TTC549 (cell line): ENCODE measurements around the gene TDRD9.
"Not testable (repeated sequence)": the region's sequence is repeated elsewhere in the genome, so short reads cannot be mapped to it uniquely, and the experiment has no call there.

Experiments
- FAIRE-seq: peaks from 2 replicates; lab custom pipeline; 2012; peaks lifted over from hg19 to GRCh38; lab: Jason Lieb, UNC

The TDRD9 gene, protein sequence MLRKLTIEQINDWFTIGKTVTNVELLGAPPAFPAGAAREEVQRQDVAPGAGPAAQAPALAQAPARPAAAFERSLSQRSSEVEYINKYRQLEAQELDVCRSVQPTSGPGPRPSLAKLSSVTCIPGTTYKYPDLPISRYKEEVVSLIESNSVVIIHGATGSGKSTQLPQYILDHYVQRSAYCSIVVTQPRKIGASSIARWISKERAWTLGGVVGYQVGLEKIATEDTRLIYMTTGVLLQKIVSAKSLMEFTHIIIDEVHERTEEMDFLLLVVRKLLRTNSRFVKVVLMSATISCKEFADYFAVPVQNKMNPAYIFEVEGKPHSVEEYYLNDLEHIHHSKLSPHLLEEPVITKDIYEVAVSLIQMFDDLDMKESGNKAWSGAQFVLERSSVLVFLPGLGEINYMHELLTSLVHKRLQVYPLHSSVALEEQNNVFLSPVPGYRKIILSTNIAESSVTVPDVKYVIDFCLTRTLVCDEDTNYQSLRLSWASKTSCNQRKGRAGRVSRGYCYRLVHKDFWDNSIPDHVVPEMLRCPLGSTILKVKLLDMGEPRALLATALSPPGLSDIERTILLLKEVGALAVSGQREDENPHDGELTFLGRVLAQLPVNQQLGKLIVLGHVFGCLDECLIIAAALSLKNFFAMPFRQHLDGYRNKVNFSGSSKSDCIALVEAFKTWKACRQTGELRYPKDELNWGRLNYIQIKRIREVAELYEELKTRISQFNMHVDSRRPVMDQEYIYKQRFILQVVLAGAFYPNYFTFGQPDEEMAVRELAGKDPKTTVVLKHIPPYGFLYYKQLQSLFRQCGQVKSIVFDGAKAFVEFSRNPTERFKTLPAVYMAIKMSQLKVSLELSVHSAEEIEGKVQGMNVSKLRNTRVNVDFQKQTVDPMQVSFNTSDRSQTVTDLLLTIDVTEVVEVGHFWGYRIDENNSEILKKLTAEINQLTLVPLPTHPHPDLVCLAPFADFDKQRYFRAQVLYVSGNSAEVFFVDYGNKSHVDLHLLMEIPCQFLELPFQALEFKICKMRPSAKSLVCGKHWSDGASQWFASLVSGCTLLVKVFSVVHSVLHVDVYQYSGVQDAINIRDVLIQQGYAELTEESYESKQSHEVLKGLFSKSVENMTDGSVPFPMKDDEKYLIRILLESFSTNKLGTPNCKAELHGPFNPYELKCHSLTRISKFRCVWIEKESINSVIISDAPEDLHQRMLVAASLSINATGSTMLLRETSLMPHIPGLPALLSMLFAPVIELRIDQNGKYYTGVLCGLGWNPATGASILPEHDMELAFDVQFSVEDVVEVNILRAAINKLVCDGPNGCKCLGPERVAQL (N-terminal part only)

DNA sequence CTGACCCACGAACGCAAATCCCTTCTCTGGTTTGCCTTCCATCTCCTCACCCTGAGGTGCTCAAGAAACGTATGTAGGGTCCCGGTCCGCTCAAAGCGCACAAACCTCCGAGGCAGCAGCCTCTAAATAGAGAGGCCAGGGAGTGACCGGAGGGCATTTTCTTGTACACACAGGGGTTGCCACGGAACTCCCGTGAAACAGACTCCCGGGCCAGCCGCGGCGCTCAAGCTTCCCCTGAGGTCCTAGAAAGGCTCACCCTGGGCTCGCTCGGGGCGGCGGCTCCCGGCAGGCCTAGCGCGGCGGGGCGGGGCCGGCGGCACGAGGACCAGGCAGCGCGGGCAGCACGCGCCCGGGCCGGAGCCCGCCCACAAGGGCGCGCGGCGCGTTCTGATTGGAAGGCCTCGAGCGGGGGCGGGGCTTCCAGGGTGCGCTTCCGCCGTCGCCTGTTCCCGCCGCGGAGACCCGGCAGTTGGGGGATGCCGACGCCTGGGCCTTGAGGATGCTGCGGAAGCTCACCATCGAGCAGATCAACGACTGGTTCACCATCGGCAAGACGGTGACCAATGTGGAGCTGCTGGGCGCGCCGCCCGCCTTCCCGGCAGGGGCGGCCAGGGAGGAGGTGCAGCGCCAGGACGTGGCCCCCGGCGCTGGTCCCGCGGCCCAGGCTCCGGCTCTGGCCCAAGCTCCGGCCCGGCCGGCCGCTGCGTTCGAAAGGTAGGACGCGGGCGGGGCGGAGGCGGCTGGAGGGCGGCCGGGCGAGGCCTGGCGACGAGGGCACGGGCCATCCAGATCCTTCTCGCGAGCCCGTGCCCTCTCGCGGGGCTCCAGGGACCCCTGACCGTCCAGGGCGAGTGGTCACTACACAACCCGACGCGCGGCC, at the start of gene TDRD9:
Gene TDRD9 (plus strand): TSS at position 446 of the 880 bp plus-strand sequence. CDS start 54 bp downstream, at position 500.
- no peak for FAIRE-seq

DNA sequence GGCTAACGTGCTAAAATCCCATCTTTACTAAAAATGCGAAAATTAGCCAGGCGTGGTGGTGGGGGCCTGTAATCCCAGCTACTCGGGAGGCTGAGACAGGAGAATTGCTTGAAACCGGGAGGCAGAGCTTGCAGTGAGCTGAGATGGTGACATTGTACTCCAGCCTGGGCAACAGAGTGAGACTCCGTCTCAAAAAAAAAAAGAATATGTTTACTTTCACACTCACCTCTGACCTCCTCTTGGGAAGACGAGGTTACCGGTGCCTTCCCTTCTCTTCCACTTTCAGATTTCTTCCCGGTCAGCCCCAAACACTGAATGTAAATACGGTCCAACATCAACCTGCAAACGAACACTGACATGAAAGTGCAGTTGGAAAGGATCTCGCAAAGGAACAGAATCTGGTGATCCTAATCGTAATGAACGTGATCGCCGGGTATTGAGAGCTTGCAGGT, 49.1 kb upstream of the TDRD9 start:
- FAIRE-seq, result no peak

DNA sequence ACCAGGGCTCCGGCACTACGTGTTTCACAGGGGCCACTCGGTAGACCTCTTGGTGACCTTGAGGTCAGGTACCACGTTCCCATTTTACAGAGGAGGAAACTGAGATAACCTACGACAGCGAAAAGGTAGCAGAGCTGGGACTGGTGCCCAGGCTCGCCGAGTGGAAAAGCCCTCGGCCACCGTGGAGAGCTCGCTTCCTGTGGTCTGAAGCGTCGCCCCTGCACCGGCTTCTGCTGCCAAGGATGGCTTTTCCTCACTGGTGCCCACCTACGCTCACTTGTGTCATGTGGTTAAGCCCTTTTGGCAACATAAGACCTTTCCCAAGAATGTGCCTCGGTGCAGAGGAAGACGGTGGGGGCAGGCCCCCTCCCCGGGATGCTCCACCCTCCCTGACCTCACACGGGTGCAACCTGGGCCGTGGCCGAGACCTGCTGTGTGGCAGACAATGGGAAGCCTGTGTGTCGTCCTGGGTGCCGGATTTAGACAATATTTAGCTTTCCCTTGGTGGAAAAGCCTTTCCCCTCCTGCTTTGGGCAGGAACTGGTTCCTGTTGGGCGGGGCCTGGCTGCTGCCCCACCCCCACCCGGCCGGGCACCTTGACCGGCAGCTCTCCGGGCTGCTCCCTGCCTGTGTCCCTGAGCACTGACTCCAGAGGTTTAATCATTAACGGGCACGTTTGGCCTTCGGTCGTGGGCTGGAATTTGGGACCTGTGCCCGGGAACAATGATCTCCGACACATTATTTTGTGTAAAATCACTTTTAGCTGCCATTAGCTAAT, 48.5 kb upstream of the TDRD9 start:
- FAIRE-seq, result no peak

DNA sequence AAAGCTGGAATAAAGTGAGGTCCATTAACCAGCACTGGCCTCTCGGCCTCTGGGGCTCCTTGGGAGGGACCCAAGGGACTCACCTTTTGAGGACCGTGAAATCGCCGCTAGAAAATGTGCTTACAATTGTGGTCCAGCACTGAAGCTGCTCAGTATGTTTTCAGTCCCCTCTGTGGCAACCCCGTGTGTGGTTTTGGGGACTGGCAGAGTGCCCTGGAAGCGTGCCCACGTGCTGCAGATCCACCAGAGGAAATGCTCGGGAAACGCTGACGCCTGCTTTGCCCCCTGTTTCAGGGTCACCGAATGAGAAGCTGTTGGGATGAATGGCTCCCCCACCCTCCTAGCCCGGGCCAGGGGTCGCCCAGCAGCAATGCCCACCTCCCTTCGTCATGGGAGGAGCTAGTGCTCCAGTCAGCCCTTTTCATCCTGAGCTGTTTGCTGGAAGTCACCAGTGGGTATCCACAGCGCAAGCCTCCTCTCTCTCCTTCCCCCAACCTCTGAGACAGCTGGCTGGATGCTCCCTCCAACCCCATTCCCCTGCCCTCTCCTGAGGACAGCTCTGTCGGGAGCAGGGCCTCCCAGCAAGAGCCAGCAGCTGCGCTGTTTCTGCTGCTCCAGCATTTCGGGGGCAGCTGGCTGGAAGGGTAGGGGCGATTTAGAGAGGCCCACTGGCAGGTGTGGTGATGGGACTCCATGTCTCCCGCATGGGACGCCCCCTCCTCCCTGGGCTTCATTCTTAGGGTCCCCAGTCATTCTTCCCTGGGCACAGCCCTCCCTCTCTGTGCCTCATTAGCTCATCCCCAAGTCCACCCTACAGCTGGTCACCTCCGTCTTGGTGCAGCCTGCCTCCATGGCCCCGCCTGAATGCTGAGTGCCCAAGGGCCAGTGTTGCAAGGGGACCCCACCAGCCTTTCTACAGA, 47.6 kb upstream of the TDRD9 start:
- FAIRE-seq, result no peak

DNA sequence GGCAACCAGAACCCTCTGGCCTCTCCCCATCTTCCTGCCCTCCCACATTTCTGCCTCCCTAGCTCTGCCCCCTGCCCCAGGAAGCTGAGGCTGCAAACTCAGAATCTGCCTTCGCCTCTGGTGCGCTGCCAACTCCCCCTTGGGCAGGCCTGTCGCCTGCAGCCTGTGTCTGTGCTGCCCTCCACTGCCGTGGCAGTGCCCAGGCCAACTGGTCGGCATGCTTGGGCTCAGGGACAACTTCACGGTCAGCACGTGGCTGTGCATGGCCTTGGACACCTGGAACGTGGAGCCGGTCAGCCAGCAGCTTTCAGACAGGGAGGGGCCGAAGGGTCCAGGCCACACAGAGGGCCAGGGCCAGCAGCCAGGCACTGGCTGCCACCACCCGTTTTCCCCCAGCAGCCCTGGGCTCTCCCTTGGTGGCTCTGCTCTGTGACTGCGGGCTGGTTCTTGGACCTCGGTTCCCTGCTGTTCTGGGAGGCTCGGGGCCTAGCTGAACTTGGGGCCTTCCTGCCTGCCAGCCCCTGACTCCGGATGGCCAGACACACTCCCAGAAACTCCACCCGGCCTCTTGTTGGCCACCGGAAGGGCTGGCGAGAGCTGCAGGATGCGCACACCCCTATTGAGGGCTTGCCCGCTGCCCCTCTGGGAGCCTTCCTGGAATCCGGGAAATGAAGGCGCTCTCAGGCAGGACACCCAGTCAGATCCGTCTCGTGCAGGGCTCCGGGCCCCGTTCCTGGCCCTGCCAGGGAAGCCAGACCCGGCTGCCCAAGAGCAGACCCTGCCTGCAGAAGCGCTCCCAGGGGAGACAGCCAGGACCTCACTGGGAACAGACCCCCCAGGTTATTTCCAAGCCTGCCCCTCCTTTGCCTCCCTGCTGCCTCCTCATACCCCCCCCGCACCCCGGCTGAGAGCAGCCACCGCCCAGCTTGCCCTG, 46.7 kb upstream of the TDRD9 start:
- FAIRE-seq, result no peak

DNA sequence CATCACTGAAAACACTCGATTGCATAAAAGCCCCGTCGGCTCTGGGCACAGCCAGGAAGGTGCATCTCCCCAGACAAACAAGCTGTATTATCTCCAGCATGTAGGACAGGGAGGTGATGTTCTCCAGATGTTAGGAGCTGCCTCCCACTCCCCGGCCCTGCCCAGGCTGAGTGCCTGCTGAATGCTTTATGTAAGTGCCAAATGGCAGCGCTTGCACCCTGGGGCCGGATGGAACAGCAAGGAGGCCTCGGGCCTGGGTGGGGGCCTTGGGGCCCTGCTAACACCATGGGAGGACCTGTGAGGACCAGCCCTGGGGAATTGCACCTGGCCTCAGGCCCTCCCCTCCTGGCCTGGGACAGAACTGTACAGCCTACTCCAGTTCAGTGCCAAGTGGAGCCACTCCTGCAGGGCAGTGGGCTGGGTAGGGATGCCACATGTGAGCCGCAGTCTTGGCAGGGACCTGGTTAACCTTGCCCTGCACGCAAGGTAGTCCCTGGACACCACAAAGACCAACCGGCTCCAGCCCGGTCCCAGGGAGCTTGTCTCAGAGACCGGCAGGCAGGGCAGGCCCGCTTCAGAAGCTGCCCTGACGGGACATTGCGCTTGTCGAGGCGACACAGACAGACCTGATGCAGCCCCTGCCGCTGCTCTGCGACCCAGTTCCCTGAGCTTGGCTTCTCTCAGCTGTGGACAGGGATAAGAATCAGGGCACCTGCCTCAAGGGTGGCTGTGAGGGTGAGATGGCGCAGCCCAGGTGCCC, 45.6 kb upstream of the TDRD9 start:
- FAIRE-seq, result no peak

DNA sequence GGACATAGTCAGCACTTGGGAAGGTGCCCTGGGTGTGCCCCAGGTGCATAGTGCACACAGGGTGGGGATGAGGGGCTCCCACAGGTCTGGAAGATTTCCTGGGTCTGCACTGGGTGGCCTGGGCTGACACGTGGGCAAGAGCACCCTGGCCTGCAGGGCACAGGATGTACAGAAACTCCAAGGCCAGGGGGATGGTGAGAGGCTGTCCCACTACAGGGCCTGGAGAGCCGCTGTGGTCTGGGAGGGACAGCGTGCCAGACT, 45.1 kb upstream of the TDRD9 start:
- no peak for FAIRE-seq

DNA sequence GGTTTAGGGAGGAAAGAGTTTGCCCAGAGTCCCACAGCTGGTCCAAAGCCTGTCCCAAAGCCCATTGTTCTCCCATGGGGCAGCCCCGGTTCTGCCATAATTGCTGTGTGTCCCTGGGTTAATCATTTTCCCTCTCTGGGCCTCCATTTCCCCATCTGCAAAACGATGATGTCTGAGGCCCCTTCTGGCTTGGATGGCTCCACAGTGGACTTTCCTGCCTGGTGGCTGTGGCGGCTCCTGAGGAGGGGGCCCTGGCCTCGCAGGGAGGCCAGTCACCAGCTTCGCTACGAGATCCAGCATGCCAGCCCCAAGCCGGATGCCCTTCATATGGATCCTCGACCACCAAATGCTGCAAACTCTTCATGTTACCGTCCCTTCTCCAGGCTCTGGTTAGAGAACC, 43.4 kb upstream of the TDRD9 start:
- no peak for FAIRE-seq

DNA sequence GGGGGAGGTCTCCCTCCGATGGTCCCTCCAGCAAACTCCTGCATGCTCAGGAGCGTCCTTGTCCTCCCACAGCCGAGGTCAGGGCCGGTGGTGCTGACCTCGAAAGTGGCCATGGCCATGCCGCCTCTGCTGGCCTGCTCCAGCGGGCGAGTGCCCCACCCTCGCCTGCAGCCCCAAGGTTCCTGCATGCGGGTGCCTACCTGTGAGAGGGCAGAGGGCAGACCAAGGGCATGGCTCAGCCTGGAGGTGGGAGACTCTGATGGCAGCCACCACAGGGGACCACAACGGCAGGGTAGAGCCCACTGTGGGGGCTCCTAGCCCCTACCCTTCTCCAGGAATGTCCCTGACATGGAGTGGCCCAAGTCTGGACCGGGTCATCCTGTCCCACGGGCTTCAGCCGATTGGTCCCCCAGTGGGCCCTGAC, 42.7 kb upstream of the TDRD9 start:
- FAIRE-seq, result no peak

DNA sequence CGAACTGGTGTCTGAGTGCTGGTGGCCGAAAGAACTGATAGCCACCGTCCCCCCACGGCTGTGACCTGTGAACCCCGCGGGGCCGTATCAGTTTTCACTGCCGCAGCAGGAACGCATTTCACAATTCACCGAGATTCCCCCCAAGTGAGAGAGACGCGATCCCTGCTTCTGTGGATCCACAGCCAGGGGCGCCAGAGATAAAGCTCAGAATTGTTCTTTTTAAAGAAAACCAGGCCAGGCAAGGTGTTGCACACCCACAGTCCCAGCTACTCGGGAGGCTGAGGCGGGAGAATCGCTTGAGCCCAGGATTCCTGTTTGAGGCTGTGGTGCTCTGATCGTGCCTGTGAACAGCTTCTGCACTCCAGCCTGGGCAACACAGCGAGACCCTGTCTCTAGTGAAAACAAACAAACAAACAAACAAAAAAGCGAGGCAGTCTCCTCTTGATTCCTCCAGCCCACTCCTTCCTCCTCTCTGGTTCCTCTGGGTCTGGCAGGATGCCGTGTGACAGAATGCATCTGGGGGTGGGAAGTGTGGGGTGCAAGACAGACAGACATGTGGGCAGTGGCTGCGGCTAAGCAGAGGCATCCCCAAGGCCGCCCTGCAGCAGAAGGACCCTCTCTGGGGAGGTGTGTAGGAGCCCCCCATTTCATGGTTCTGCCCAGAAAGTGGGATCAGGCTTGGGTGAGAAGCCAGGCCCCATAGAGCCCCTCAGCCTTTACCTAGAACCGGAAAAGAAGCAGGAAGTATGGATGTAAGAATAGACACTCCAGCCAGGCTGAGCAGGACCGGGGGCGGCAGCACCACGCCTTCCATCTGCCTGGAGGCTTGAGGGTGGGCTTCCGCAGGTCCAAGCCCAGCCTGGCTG, 41.7 kb upstream of the TDRD9 start:
- no peak for FAIRE-seq

DNA sequence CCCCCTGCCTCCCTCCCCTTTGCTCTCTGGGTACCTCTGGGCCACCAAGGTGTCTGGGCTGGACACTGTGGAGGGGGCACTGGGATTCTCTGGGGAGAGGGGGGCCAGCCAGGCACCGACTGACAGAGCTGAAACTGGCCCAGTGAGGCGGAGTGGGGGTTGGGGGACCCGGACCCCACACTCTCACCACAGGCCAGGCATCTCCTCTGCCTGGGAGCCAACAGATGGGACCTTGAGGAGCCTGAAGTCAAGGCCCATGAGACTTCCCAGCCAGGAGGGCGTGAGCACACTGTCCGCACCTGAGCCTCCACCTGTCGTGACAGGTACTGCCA, 41.1 kb upstream of the TDRD9 start:
- FAIRE-seq, result no peak

DNA sequence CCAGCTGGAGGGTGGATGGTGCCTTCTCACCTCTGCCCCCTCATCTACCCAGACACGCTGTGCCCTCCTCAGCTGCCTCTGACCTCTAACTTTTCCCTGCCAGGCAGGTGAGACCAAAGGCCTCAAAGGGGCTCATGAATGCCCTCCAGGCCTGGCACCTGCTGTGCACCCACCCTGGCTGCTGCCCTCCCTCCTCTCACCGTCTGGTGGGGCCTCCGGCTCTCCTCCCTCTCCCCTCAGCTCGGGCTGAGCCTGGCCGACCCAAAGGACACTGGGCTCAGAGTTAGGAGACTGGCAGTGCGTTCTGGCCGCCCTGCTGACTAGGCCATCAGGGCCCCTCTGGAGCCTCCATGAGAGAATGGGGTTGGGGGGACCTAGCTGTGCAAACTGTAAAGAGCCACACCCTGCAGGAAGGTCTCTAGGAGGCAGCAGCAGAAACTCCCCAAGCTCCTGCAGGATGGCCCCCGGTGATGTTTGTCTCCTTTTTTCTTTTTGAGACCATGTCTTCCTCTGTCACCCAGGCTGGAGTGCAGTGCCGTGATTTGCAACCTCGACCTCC, 40.6 kb upstream of the TDRD9 start:
- no peak for FAIRE-seq

DNA sequence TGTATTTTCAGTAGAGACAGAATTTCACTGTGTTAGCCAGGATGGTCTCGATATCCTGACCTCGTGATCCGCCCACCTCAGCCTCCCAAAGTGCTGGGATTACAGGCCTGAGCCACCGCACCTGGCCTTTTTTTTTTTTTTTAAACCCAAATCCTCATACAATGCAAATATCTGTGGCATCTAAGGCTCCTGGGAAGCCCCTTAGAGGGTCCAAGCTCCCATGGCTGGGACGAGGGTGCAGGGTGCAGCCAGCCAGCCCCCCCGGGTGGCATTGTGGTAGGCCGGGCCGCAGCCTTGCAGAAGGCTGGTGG, 39.3 kb upstream of the TDRD9 start:
- FAIRE-seq, result not testable (repeated sequence)

DNA sequence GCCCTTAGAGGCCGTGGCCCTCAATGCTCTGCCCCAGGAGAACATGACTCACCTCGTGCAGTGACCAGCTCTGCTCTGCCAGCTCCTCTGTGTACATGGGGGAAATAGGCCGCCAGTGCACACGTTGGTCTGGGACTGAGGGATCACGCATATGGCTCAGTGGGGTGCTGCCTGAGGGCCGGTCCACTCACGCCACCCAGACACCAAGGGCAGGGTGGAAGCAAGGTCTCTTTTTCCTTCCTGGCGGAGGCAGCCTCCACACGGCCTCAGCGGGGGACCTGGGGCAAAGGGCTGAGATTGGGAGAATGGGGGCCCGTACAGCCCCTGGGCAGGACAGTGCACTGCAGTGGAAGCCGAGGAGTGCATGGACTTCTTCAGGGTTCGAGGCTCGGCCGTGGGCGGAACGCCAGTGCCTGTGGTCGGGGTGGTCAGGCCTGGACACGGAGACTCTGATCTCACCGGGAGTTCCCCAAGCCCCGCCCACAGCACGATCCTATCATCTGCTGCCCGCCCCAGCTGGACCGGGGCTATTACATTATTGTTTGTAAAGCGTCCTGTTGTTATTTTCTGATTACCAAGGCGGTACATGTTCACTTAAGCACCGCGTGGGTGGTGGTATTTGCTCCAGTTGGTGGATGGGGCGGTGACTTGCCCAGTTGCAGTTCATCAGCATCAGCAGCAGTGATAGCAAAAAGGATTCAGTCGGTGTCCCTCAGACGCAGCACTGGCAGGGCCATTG, 38.8 kb upstream of the TDRD9 start:
- FAIRE-seq, result no peak

DNA sequence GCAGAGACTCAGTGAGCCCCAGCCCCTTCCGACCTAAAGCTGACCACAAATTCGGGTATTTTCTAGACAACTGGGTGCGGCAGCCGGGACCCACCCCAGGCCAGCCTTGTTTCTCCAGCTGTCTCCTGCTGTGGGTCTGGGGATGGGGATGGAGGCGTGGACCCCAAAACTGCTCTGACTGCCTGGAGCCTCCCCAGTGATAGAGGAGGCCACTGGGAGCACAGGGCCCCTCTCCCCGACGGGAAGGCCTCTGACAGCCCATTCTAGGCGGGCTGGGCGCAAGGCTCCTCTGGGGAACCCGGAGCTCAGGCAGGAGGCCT, 38.2 kb upstream of the TDRD9 start:
- no peak for FAIRE-seq
